ENCODE data around the gene KCNMB1. TPM values are rescaled to one million over a fixed set of nuclear protein-coding genes. Genes with fewer than 3 reads are reported as not detected.

KCNMB1 gene
- total RNA-seq, 3 donors from 2014 or later, result 1.5 to 59.1 (median 5.5) TPM

- Histone ChIP-seq H3K9me3 (no peaks in the 10 kb centered on the region), H3K4me1 (ENCODE audit: low read depth) (no peaks in the 10 kb centered on the region), H3K4me3 (no peak overlapping the region), H3K36me3 (ENCODE audit: low read depth) (no peaks in the 10 kb centered on the region)
- no peak for DNase-seq
- no peak for TF ChIP-seq CTCF (IDR thresholded peaks at IDR 0.05)
- intact Hi-C loops (cut with DNase I, micrococcal nuclease), result loop anchor here in 1 of 2 donors (10.0 kb wide), 1 partner anchor 63 kb away; no protein-coding TSS in a partner anchor
- no peak for ATAC-seq
Observed at GRCh38 chr5:170338291-170338690, 50.9 kb downstream of the KCNMB1 start.

- no peak for DNase-seq
- Histone ChIP-seq H3K9me3 (no peaks in the 10 kb centered on the region), H3K4me3 (no peak overlapping the region), H3K4me1 (ENCODE audit: low read depth) (no peaks in the 10 kb centered on the region), H3K36me3 (ENCODE audit: low read depth) (no peaks in the 10 kb centered on the region)
- no peak for ATAC-seq
- intact Hi-C loops (cut with DNase I, micrococcal nuclease), result loop anchor here in 1 of 2 donors (10.0 kb wide), 1 partner anchor 62 kb away; no protein-coding TSS in a partner anchor
- no peak for TF ChIP-seq CTCF (IDR thresholded peaks at IDR 0.05)
Observed at GRCh38 chr5:170337045-170337733, 52.0 kb downstream of the KCNMB1 start.

DNA sequence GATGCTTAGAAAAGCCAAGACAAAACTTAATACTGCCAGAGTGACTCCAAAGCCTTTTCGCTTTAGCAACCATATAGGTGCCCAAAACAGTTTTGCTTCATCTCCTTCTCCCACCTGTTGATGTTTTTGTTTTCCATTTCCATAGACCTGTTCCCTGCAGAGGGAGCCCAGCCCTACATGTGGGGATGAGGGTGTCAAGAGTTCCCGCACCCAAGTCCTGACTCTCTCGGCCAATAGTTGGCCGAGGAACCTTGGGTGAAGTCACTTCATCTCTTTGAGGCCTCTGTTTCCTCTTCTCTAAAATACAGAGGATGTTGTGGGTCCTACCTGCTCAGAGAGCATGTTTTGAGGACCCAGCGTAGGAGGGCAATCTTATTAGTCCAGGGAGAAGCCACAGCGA, 53.1 kb downstream of the KCNMB1 start:
- no peaks in the 10 kb centered on the region for H3K4me1 ChIP-seq (ENCODE audit: low read depth)
- intact Hi-C loops (cut with DNase I, micrococcal nuclease), result loop anchor here in 1 of 2 donors (10.0 kb wide), 1 partner anchor 61 kb away; no protein-coding TSS in a partner anchor

DNA sequence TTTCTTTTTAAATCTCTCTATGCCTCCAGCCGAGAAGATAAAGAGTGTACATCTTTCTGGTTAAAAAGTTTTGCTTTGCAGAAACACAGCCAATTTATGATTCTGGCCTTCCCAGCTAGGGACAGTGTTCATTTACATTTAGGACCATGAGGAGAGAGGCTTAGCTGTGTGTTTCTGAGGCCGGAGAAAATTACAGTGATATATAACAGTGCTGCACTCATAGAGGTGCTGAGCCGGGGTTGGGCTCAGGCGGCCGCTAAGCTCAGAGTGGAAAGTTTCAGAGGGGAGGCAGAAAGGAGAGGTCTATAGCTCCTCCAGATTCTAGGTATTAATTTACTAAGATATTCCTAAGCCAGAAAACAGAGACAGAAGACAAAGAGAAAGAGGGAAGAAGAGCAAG, 54.5 kb downstream of the KCNMB1 start:
- no peaks in the 10 kb centered on the region for H3K9me3 ChIP-seq
- no peak overlapping the region for H3K4me3 ChIP-seq
- TF ChIP-seq CTCF (IDR thresholded peaks at IDR 0.05), result no peak
- H3K4me1 ChIP-seq (ENCODE audit: low read depth), result no peaks in the 10 kb centered on the region
- no peak for ATAC-seq
- intact Hi-C loops (cut with DNase I, micrococcal nuclease), result loop anchor here in 1 of 2 donors (10.0 kb wide), 1 partner anchor 60 kb away; no protein-coding TSS in a partner anchor
- DNase-seq, result no peak
- no peaks in the 10 kb centered on the region for H3K36me3 ChIP-seq (ENCODE audit: low read depth)

More for the DNA sequence above, 53.1 kb downstream of the KCNMB1 start:
- TF ChIP-seq CTCF (IDR thresholded peaks at IDR 0.05), result no peak
- H3K36me3 ChIP-seq (ENCODE audit: low read depth), result no peaks in the 10 kb centered on the region
- H3K9me3 ChIP-seq, result no peaks in the 10 kb centered on the region
- no peak overlapping the region for H3K4me3 ChIP-seq
- ATAC-seq (no peak), DNase-seq (no peak)

GRCh38 chr5:170333161-170333910, 55.8 kb downstream of the KCNMB1 start:
- intact Hi-C loops (cut with DNase I, micrococcal nuclease), result loop anchor here in 1 of 2 donors (10.0 kb wide), 1 partner anchor 59 kb away; no protein-coding TSS in a partner anchor
- TF ChIP-seq CTCF (IDR thresholded peaks at IDR 0.05), result no peak
- H3K4me3 ChIP-seq, result no peak overlapping the region
- H3K4me1 ChIP-seq (ENCODE audit: low read depth), result no peaks in the 10 kb centered on the region
- no peaks in the 10 kb centered on the region for H3K9me3 ChIP-seq
- no peaks in the 10 kb centered on the region for H3K36me3 ChIP-seq (ENCODE audit: low read depth)
- ATAC-seq (peak; percentile 48), DNase-seq (peak in 2 of 3 donors; percentile 26 to 65)
